PC-3 (cell line): ENCODE data around the gene OR10H1. TPM values are rescaled to one million over a fixed set of nuclear protein-coding genes. Genes with fewer than 3 reads are reported as not detected.
"Not testable (repeated sequence)": the region's sequence is repeated elsewhere in the genome, so short reads cannot be mapped to it uniquely, and the experiment has no call there.

Source experiments
- ATAC-seq: fragments of 200-7000 bp; cut with Tn5 transposase; 2 replicates; pipeline ENCODE4 v1.9.1; 2020; ENCODE audit warnings: mild to moderate bottlenecking, moderate library complexity
- BruUV-seq: library from RNA; stranded (reverse); fragments of 400-500 nt; replicated peaks from 2 replicates; lab custom pipeline; 2021; lab: Mats Ljungman, UMichigan
- CTCF ChIA-PET: fragments of 300-600 bp; sonication (Branson Sonifier 250); formaldehyde crosslinking; loops from one replicate; lab custom pipeline; 2022; ENCODE audit warnings: antibody characterized with exemption; lab: Charles Lee
- POLR2A ChIA-PET: fragments of 300-600 bp; sonication (Branson Sonifier 250); formaldehyde crosslinking; loops from one replicate; lab custom pipeline; 2022; ENCODE audit warnings: antibody characterized with exemption; ENCODE audit not compliant: unreplicated experiment; lab: Charles Lee
- DNase-seq: peaks from one replicate; pipeline ENCODE4 v3.0.0-alpha.2; 2015
- H2AFZ ChIP-seq: fragments of 300-600 bp; sonication (generic); 2 replicates; pipeline ENCODE4 v1.6.0; 2016; ENCODE audit warnings: antibody characterized with exemption, low read length
- H3F3A ChIP-seq: fragments of 300-600 bp; sonication (generic); one replicate; pipeline ENCODE4 v1.6.0; 2017; ENCODE audit warnings: antibody characterized with exemption, low read length, control low read depth, mild to moderate bottlenecking; ENCODE audit not compliant: unreplicated experiment
- H3K27ac ChIP-seq: fragments of 300-600 bp; sonication (generic); 2 replicates; pipeline ENCODE4 v1.5.1; 2016; ENCODE audit warnings: mild to moderate bottlenecking, low read length
- H3K27me3 ChIP-seq: fragments of 300-600 bp; sonication (generic); 2 replicates; pipeline ENCODE4 v1.6.1; 2016; ENCODE audit warnings: low read length, mixed read lengths
- H3K36me3 ChIP-seq: fragments of 300-600 bp; sonication (generic); 2 replicates; pipeline ENCODE4 v1.6.1; 2016; ENCODE audit warnings: low read depth, mixed run types, low read length, mixed read lengths
- H3K4me1 ChIP-seq: fragments of 300-600 bp; sonication (generic); 2 replicates; pipeline ENCODE4 v1.5.1; 2016; ENCODE audit warnings: low read length; ENCODE audit not compliant: insufficient read depth
- H3K4me2 ChIP-seq: fragments of 300-600 bp; sonication (generic); 2 replicates; pipeline ENCODE4 v1.6.0; 2016; ENCODE audit warnings: low read length
- H3K4me3 ChIP-seq: fragments of 300-600 bp; sonication (generic); 2 replicates; pipeline ENCODE4 v1.5.1; 2016; ENCODE audit warnings: mild to moderate bottlenecking, low read length, mixed read lengths
- H3K79me2 ChIP-seq: fragments of 300-600 bp; sonication (generic); 2 replicates; pipeline ENCODE4 v1.6.1; 2017; ENCODE audit warnings: low read length, mixed read lengths
- H3K9ac ChIP-seq: fragments of 300-600 bp; sonication (generic); 2 replicates; pipeline ENCODE4 v1.6.0; 2016; ENCODE audit warnings: mild to moderate bottlenecking, low read length
- H3K9me2 ChIP-seq: fragments of 300-600 bp; sonication (generic); replicated peaks from 2 replicates; pipeline ENCODE4 v1.6.1; 2016; ENCODE audit warnings: mixed run types, low read length, mixed read lengths
- H3K9me3 ChIP-seq: fragments of 300-600 bp; sonication (generic); 2 replicates; pipeline ENCODE4 v1.6.1; 2016; ENCODE audit warnings: low read length, mixed read lengths
- H4K20me1 ChIP-seq: fragments of 300-600 bp; sonication (generic); 2 replicates; pipeline ENCODE4 v1.6.1; 2016; ENCODE audit warnings: low read length, mixed read lengths
- CTCF ChIP-seq: fragments of 300-600 bp; sonication (generic); conservative IDR thresholded peaks from 2 replicates; pipeline ENCODE4 v1.5.1; 2017; ENCODE audit warnings: antibody characterized with exemption, low read depth, mild to moderate bottlenecking, low read length
- EZH2 ChIP-seq: fragments of 300-600 bp; sonication (generic); IDR thresholded peaks from one replicate; pipeline ENCODE4 v1.6.1; 2017; ENCODE audit warnings: antibody characterized with exemption, mild to moderate bottlenecking, low read length; ENCODE audit not compliant: unreplicated experiment
- EZH2phosphoT487 ChIP-seq: fragments of 300-600 bp; sonication (generic); IDR thresholded peaks from 2 replicates; pipeline ENCODE4 v1.6.1; 2018; ENCODE audit warnings: mild to moderate bottlenecking, antibody characterized with exemption, low read length, borderline replicate concordance
- intact Hi-C: fragments of 100-400 bp; cut with micrococcal nuclease; formaldehyde crosslinking; loops from 2 replicates; pipeline ENCODE4 v1.9.0; 2023
- total RNA-seq: library from RNA; depleted of rRNA; stranded (reverse); fragments of >200 nt; gene quantifications from 2 replicates; pipeline ENCODE4 v1.2.3, GENCODE V29; 2014

The OR10H1 gene
- total RNA-seq, 1 experiment from 2014 or later: not detected

GRCh38 chr19:15788594-15789270 lies 26.7 kb downstream of the OR10H1 start:
- Histone ChIP-seq H4K20me1 (no peaks in the 10 kb centered on the region), H2AFZ (no peak overlapping the region), H3K4me2 (no peak overlapping the region), H3K9me3 (no peaks in the 10 kb centered on the region), H3K9ac (no peak overlapping the region), H3K4me1 (no peaks in the 10 kb centered on the region), H3K27ac (no peak overlapping the region), H3F3A (no peaks in the 10 kb centered on the region), H3K9me2 (no peaks in the 10 kb centered on the region), H3K36me3 (no peaks in the 10 kb centered on the region), H3K4me3 (no peak overlapping the region), H3K79me2 (no peaks in the 10 kb centered on the region), H3K27me3 (peaks cover 8% of the 10 kb centered on the region; the same call in 1 of the 2 replicates)
- ChIA-PET POLR2A (no interaction called here), CTCF (no interaction called here)
- DNase-seq (no peak), ATAC-seq (no peak)
- intact Hi-C loops: no loop called here
- TF ChIP-seq EZH2 (no peak), EZH2phosphoT487 (no peak), CTCF (no peak)
- BruUV-seq: no TSS peak

- no peak within 1 kb of the TSS for H3K4me2 ChIP-seq
- ATAC-seq (no peak), DNase-seq (no peak)
- no peaks in the 10 kb centered on the region for H3K4me1 ChIP-seq
- POLR2A ChIA-PET: no interaction called here
- H3K9me3 ChIP-seq: no peaks in the 10 kb centered on the region
- no peaks in the 10 kb centered on the region for H3K9me2 ChIP-seq
- H3K79me2 ChIP-seq: no peaks in the 10 kb centered on the region
- H3K4me3 ChIP-seq: no peak within 1 kb of the TSS
- intact Hi-C loops: no loop called here
- no peaks in the 10 kb centered on the region for H3F3A ChIP-seq
- no peaks in the 10 kb centered on the region for H4K20me1 ChIP-seq
- H3K36me3 ChIP-seq: no peaks in the 10 kb centered on the region
- no peak within 1 kb of the TSS for H2AFZ ChIP-seq
- peaks cover 8% of the 10 kb centered on the region; the same call in 1 of the 2 replicates for H3K27me3 ChIP-seq
- BruUV-seq: no TSS peak
- TF ChIP-seq EZH2phosphoT487 (no peak), CTCF (no peak), EZH2 (no peak)
- H3K9ac ChIP-seq: no peak within 1 kb of the TSS
- CTCF ChIA-PET: no interaction called here
- no peak within 1 kb of the TSS for H3K27ac ChIP-seq
These were observed 27.8 kb downstream of the OR10H1 start, which contains the start of gene OR10H5 for GRCh38 chr19:15787611-15788155. Gene OR10H5 (plus strand): TSS chr19:15787661. CDS start chr19:15794049, 6,388 bp downstream.

- POLR2A ChIA-PET, H3K9me2 ChIP-seq, CTCF ChIA-PET, H3K4me2 ChIP-seq, H3K36me3 ChIP-seq, H2AFZ ChIP-seq, ATAC-seq, H3K9me3 ChIP-seq, H3K27me3 ChIP-seq, intact Hi-C loops, H3K27ac ChIP-seq, H3K79me2 ChIP-seq, H4K20me1 ChIP-seq, H3K9ac ChIP-seq, BruUV-seq, H3K4me3 ChIP-seq, H3F3A ChIP-seq, DNase-seq, H3K4me1 ChIP-seq: not testable (repeated sequence)
These were observed 32.6 kb downstream of the OR10H1 start for GRCh38 chr19:15782896-15783295.
